ENCODE data around the gene PGC. TPM values are rescaled to one million over a fixed set of nuclear protein-coding genes. Genes with fewer than 3 reads are reported as not detected.

PGC gene
- polyA plus RNA-seq, 4 donors: 0.03 to 51.3 (median 13.0) TPM

GRCh38 chr6:41699063-41699462, 48.1 kb downstream of the PGC start:
- DNase-seq (no peak), FAIRE-seq (no peak)
- H3K36me3 ChIP-seq (ENCODE audit: control insufficient read depth in 3 of 3, insufficient read depth in 2 of 3, low read depth in 1 of 3, low read length in 3 of 3): peaks cover 0 to 72% (median 0%) of the 10 kb centered on the region in 3 donors
- no peak overlapping the region for H3K27ac ChIP-seq (ENCODE audit: low read depth in 1 of 3, low read length in 2 of 3)
- H3K4me1 ChIP-seq (ENCODE audit: control insufficient read depth in 3 of 3, insufficient read depth in 2 of 3, low read depth in 1 of 3, low read length in 2 of 3): no peaks in the 10 kb centered on the region
- no peaks in the 10 kb centered on the region for H3K9me3 ChIP-seq (ENCODE audit: control insufficient read depth in 2 of 2, insufficient read depth in 1 of 2, low read depth in 1 of 2, low read length in 1 of 2)
- 76 to 91% (median 83%) methylated on average over 2 of the region's 2 CpGs for WGBS, 3 donors
- H3K27me3 ChIP-seq (ENCODE audit: control insufficient read depth in 3 of 3, insufficient read depth in 3 of 3, low read length in 3 of 3): no peaks in the 10 kb centered on the region
- H3K4me3 ChIP-seq (ENCODE audit: low read depth in 1 of 3, low read length in 3 of 3): no peak overlapping the region

GRCh38 chr6:41697861-41698781, 49.1 kb downstream of the PGC start:
- Histone ChIP-seq H3K27ac (ENCODE audit: low read depth in 1 of 3, low read length in 2 of 3) (no peak overlapping the region), H3K36me3 (ENCODE audit: control insufficient read depth in 3 of 3, insufficient read depth in 2 of 3, low read depth in 1 of 3, low read length in 3 of 3) (peaks cover 0 to 70% (median 0%) of the 10 kb centered on the region in 3 donors), H3K4me1 (ENCODE audit: control insufficient read depth in 3 of 3, insufficient read depth in 2 of 3, low read depth in 1 of 3, low read length in 2 of 3) (no peaks in the 10 kb centered on the region), H3K27me3 (ENCODE audit: control insufficient read depth in 3 of 3, insufficient read depth in 3 of 3, low read length in 3 of 3) (no peaks in the 10 kb centered on the region), H3K9me3 (ENCODE audit: control insufficient read depth in 2 of 2, insufficient read depth in 1 of 2, low read depth in 1 of 2, low read length in 1 of 2) (no peaks in the 10 kb centered on the region), H3K4me3 (ENCODE audit: low read depth in 1 of 3, low read length in 3 of 3) (no peak overlapping the region)
- 74 to 85% (median 82%) methylated on average over 15 of the region's 15 CpGs for WGBS, 3 donors
- FAIRE-seq (no peak), DNase-seq (no peak)

GRCh38 chr6:41696788-41697187, 50.4 kb downstream of the PGC start:
- Histone ChIP-seq H3K27ac (ENCODE audit: low read depth in 1 of 3, low read length in 2 of 3) (no peak overlapping the region), H3K4me1 (ENCODE audit: control insufficient read depth in 3 of 3, insufficient read depth in 2 of 3, low read depth in 1 of 3, low read length in 2 of 3) (no peaks in the 10 kb centered on the region), H3K27me3 (ENCODE audit: control insufficient read depth in 3 of 3, insufficient read depth in 3 of 3, low read length in 3 of 3) (no peaks in the 10 kb centered on the region), H3K36me3 (ENCODE audit: control insufficient read depth in 3 of 3, insufficient read depth in 2 of 3, low read depth in 1 of 3, low read length in 3 of 3) (peaks cover 0 to 67% (median 0%) of the 10 kb centered on the region in 3 donors), H3K4me3 (ENCODE audit: low read depth in 1 of 3, low read length in 3 of 3) (no peak overlapping the region), H3K9me3 (ENCODE audit: control insufficient read depth in 2 of 2, insufficient read depth in 1 of 2, low read depth in 1 of 2, low read length in 1 of 2) (no peaks in the 10 kb centered on the region)
- FAIRE-seq (no peak), DNase-seq (no peak)
- 93 to 96% (median 94%) methylated on average over 6 of the region's 6 CpGs for WGBS, 3 donors

GRCh38 chr6:41695825-41696224, 51.4 kb downstream of the PGC start:
- Histone ChIP-seq H3K4me1 (ENCODE audit: control insufficient read depth in 3 of 3, insufficient read depth in 2 of 3, low read depth in 1 of 3, low read length in 2 of 3) (no peaks in the 10 kb centered on the region), H3K27ac (ENCODE audit: low read depth in 1 of 3, low read length in 2 of 3) (no peak overlapping the region), H3K36me3 (ENCODE audit: control insufficient read depth in 3 of 3, insufficient read depth in 2 of 3, low read depth in 1 of 3, low read length in 3 of 3) (peaks cover 0 to 69% (median 0%) of the 10 kb centered on the region in 3 donors), H3K27me3 (ENCODE audit: control insufficient read depth in 3 of 3, insufficient read depth in 3 of 3, low read length in 3 of 3) (no peaks in the 10 kb centered on the region), H3K9me3 (ENCODE audit: control insufficient read depth in 2 of 2, insufficient read depth in 1 of 2, low read depth in 1 of 2, low read length in 1 of 2) (no peaks in the 10 kb centered on the region), H3K4me3 (ENCODE audit: low read depth in 1 of 3, low read length in 3 of 3) (no peak overlapping the region)
- 86 to 94% (median 92%) methylated on average over 6 of the region's 6 CpGs for WGBS, 3 donors
- DNase-seq (no peak), FAIRE-seq (no peak)

GRCh38 chr6:41694815-41695526, 52.2 kb downstream of the PGC start:
- 66 to 79% (median 72%) methylated on average over 6 of the region's 6 CpGs for WGBS, 3 donors
- H3K27me3 ChIP-seq (ENCODE audit: control insufficient read depth in 3 of 3, insufficient read depth in 3 of 3, low read length in 3 of 3): no peaks in the 10 kb centered on the region
- no peaks in the 10 kb centered on the region for H3K9me3 ChIP-seq (ENCODE audit: control insufficient read depth in 2 of 2, insufficient read depth in 1 of 2, low read depth in 1 of 2, low read length in 1 of 2)
- H3K27ac ChIP-seq (ENCODE audit: low read depth in 1 of 3, low read length in 2 of 3): no peak overlapping the region
- H3K36me3 ChIP-seq (ENCODE audit: control insufficient read depth in 3 of 3, insufficient read depth in 2 of 3, low read depth in 1 of 3, low read length in 3 of 3): peaks cover 0 to 72% (median 3%) of the 10 kb centered on the region in 3 donors
- FAIRE-seq: no peak
- DNase-seq: no peak
- no peaks in the 10 kb centered on the region for H3K4me1 ChIP-seq (ENCODE audit: control insufficient read depth in 3 of 3, insufficient read depth in 2 of 3, low read depth in 1 of 3, low read length in 2 of 3)
- no peak overlapping the region for H3K4me3 ChIP-seq (ENCODE audit: low read depth in 1 of 3, low read length in 3 of 3)

GRCh38 chr6:41693281-41694240, 53.6 kb downstream of the PGC start:
- DNase-seq (no peak), FAIRE-seq (no peak)
- peaks cover 0 to 75% (median 3%) of the 10 kb centered on the region in 3 donors for H3K36me3 ChIP-seq (ENCODE audit: control insufficient read depth in 3 of 3, insufficient read depth in 2 of 3, low read depth in 1 of 3, low read length in 3 of 3)
- H3K27ac ChIP-seq (ENCODE audit: low read depth in 1 of 3, low read length in 2 of 3): no peak overlapping the region
- no peaks in the 10 kb centered on the region for H3K27me3 ChIP-seq (ENCODE audit: control insufficient read depth in 3 of 3, insufficient read depth in 3 of 3, low read length in 3 of 3)
- no peak overlapping the region for H3K4me3 ChIP-seq (ENCODE audit: low read depth in 1 of 3, low read length in 3 of 3)
- no peaks in the 10 kb centered on the region for H3K4me1 ChIP-seq (ENCODE audit: control insufficient read depth in 3 of 3, insufficient read depth in 2 of 3, low read depth in 1 of 3, low read length in 2 of 3)
- H3K9me3 ChIP-seq (ENCODE audit: control insufficient read depth in 2 of 2, insufficient read depth in 1 of 2, low read depth in 1 of 2, low read length in 1 of 2): no peaks in the 10 kb centered on the region
- 73 to 80% (median 75%) methylated on average over 10 of the region's 10 CpGs for WGBS, 3 donors

- Histone ChIP-seq H3K27me3 (ENCODE audit: control insufficient read depth in 3 of 3, insufficient read depth in 3 of 3, low read length in 3 of 3) (no peaks in the 10 kb centered on the region), H3K36me3 (ENCODE audit: control insufficient read depth in 3 of 3, insufficient read depth in 2 of 3, low read depth in 1 of 3, low read length in 3 of 3) (peaks cover 0 to 78% (median 3%) of the 10 kb centered on the region in 3 donors), H3K27ac (ENCODE audit: low read depth in 1 of 3, low read length in 2 of 3) (no peak overlapping the region), H3K4me1 (ENCODE audit: control insufficient read depth in 3 of 3, insufficient read depth in 2 of 3, low read depth in 1 of 3, low read length in 2 of 3) (peaks cover 0 to 4% (median 0%) of the 10 kb centered on the region in 3 donors), H3K9me3 (ENCODE audit: control insufficient read depth in 2 of 2, insufficient read depth in 1 of 2, low read depth in 1 of 2, low read length in 1 of 2) (no peaks in the 10 kb centered on the region), H3K4me3 (ENCODE audit: low read depth in 1 of 3, low read length in 3 of 3) (no peak overlapping the region)
- no peak for DNase-seq
- 73 to 89% (median 86%) methylated on average over 2 of the region's 2 CpGs for WGBS, 3 donors
- FAIRE-seq: no peak
Measured at GRCh38 chr6:41692730-41693129, 54.5 kb downstream of the PGC start.

Measured in small intestine (tissue), 7 donors.